Measurements from ENCODE around the gene COQ9.
"Not testable (repeated sequence)": the region's sequence is repeated elsewhere in the genome, so short reads cannot be mapped to it uniquely, and the experiment has no call there.

The COQ9 gene

GRCh38 chr16:57427307-57427706 is 20.0 kb upstream of the COQ9 start:
- DNase-seq = no peak

DNA sequence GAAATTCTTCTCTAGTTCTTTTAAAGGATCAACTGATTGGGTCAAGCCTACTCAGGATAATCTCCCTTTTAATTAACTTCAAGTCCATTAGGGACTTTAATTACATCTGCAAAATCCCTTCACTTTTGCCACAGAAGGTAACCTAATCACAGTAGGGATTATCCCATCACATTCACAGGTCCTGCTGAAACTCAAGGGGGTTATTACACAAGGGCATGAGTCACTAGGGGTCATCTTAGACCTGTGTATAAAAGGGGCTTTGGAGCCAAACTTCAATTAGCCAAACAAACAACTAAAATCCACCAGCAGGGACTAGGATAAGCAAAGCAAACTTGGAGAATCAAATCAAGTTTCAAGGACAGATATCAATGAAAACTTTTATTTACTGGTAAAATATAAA is 19.5 kb upstream of the COQ9 start:
- DNase-seq = no peak

- no peak for DNase-seq
These were observed 16.3 kb upstream of the COQ9 start for GRCh38 chr16:57430955-57431354.

DNA sequence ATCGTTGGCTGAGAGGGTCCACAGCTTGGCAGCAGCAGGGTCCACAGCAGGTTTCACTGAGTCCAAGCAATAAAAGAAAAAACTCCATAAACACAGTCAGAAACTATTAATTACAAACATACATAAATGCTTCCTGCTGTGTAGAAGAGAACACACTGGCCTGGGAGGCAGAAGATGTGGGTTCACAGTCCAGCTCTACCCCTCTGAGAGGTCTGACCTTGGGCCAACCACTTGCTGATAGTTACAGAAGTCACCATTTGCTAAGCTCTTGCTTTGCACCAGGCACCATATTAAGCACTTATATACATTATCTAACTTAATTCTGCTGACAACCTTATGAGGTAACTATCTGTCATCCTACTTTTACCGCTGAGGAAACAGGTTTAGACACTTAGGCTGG is 14.8 kb upstream of the COQ9 start:
- DNase-seq = no peak

DNA sequence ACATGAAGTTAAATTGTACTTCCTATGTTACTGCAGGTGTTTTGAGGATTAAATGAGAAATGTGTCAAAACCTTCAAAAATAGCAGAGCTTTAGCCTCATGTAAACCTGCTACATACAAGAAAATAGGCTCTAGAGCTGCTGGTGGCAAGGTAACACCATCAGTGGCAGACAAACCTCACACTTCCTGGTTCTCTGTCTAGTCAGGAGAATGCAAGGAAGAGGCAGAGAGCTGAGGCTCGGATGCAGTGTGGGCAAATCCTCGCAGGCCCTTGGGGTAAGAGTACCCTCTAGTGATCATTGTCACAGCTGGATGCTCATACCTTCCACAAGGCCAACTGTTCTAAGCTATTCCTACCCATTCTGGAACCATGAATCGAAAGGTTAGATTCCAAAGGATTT is 14.3 kb upstream of the COQ9 start:
- DNase-seq = no peak

DNA sequence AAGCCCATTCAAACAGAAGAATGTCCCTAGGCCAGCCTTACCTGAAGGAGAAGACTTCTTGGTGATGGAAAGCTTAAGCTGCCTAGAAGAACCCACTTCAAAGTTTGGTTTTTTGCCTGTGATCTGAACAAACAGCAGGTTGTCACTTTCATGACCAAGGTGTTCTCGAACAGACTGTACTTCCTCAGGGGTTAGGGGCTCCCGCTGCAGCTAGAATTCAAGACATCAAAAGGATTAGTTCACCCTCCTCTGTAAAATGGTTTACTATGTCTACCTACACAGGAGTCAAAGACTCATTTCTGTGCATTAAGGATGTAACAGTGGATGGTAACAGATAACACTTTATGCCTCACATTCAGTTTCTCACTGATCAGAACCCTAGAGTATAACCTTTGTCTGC is 13.3 kb upstream of the COQ9 start:
- DNase-seq = no peak

DNA sequence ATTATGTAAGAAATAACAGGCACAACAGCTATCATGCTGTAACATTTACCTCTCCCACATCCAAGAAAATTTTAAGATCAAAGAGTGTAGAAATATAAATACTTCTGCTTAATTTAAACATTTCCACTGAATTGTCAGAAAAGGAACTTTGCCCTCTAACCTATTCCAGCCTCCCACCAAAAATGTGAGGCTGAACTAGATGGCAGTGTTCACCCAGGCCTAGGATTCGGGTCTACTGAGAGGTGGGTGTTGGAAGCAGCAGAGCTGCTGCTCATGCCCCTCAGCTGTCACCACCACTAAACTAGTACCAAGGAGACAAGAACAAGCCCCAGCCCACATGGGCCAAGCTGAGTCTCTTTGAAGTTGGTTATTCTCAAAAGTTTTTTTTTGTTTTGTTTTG is 11.4 kb upstream of the COQ9 start:
- DNase-seq = no peak

- DNase-seq = not testable (repeated sequence)
These were observed 7.3 kb upstream of the COQ9 start for GRCh38 chr16:57439947-57440346.

DNA sequence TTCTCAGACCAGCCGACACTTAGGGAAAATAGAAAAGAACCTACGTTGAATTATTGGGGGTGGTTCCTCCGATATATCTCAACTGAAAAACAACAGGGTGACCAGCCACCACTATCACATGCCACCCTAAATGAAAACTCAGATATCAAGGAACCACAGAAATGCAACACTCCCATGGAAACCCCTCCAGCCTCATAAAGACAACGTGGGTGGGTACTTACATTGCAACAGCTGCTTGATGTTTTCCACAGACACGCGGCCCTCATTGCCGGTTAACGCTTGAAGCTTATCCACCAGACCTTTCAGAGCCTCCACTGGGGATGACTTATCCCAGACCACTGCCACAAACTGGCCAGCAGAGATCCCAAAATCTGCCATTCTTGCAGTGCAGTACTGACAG is 6.7 kb upstream of the COQ9 start:
- DNase-seq = not testable (repeated sequence)

GRCh38 chr16:57444711-57445110 is 2.6 kb upstream of the COQ9 start:
- DNase-seq = no peak

DNA sequence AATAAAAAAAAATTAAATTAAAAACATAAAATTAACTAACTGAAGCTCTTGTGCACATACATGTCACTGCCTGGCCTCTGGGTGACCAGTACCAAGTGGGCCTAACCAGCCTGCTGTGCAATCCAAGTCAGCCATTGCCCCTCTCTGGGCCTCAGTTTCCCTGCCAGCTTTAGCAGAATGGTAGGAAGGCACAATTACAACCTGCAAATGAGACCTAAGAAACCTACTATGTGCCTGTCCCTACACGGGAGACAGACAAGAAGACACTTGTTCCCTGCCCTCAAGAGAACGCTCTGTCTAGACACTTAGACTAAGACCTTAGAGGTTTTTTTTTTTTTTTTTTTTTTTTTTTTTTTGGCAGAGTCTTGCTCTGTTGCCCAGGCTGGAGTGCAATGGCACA is 1.8 kb upstream of the COQ9 start:
- no peak for DNase-seq

DNA sequence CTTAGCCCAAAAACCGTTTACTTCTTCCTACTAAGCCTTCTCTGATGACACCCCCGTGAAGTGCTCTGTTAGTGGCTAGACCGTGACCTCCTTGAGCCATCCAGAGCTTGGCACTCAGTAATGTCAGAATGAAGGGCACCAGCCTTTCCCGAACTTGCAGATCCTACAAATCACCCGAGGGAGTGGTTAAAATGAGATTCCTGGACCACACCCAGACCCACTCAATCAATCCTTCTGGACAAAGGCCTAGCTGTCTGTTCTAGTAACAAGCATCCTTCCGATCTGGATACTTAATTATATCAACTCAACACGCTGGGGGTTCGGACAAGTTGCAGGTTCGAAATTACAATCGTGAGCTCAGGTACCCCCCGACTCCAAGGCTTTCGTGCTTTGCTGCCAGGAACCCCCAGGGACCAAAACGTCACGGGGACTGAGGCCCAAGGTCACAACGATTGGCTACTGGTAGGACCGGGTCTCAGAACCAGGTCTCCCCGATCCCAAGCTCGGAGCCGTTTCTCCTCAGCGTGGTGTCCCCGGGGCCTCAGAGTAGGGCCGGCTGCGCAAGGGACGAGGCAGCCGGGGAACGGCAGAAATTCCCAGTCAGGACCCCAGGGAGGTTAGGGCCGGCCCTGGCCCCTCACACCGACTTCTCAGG is 621 bp upstream of the COQ9 start:
- peak; percentile 14 to 21 for DNase-seq

- no peak for DNase-seq
These were observed 4.7 kb downstream of the COQ9 start for GRCh38 chr16:57452021-57452420.

- DNase-seq = peak; percentile 88 to 93
These were observed 15.1 kb downstream of the COQ9 start, which contains the start of gene POLR2C for GRCh38 chr16:57462209-57462977. POLR2C (plus strand) TSS chr16:57462679; CDS start chr16:57462725, 46 bp downstream.

DNA sequence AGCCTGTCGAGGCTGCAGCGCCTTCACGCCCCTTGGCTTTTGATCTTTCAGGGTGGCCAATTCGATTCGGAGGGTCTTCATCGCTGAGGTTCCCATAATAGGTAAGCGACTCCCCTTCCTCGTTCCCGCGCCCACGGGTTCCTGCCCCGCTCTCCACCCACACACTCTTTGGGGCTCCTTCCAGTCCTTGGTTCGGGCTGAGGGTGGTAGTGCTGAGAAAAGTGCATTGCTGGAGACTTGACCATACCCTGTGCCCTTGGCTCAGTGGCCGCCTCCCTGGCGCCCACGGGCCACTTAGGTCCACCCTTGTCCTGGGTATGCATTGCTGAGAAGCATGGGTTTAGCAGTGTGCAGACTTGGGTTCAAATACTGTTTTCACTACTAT is 15.7 kb downstream of the COQ9 start:
- no peak for DNase-seq

GRCh38 chr16:57464523-57464922 is 17.2 kb downstream of the COQ9 start:
- DNase-seq = no peak

- DNase-seq = no peak
These were observed 21.1 kb downstream of the COQ9 start for GRCh38 chr16:57468346-57468745.

- no peak for DNase-seq
These were observed 21.8 kb downstream of the COQ9 start for GRCh38 chr16:57469046-57469445.

DNA sequence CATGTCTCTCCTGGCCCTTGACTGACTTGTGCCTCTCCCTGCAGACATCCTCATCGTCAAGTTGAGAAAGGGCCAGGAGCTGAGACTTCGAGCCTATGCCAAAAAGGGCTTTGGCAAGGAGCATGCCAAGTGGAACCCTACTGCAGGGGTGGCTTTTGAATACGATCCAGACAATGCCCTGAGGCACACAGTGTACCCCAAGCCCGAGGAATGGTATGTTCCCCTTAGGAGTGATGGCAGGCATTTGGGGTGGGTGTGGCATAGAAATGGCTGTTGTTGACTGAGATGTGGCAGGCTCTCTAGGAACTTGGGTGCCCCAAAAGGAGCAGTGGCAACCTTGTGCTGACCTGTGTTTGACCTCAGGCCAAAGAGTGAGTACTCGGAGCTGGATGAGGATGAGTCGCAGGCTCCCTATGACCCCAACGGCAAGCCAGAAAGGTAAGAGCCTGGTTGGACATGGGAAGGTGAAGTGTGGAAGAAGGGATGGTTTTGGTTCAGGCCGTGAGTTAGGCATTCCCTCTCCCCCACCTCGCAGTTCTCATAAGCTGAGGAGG is 22.7 kb downstream of the COQ9 start:
- DNase-seq = no peak

DNA sequence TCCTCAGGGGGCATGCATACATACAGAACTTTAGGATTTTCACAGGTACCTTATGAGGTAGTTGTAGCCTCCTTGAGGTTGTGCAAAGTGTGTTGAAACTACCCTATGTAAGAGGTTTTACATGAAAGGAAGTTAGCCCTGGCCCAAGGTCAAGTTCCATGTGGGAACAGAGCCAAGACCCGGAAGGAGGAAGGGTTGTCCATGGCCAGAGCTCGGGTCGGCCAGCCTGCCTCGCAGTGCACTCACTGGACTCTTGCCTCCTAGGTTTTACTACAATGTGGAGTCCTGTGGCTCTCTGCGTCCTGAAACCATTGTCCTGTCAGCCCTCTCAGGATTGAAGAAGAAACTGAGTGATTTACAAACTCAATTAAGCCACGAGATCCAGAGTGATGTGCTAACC is 23.4 kb downstream of the COQ9 start:
- DNase-seq = no peak

GRCh38 chr16:57471209-57471608 is 23.9 kb downstream of the COQ9 start:
- no peak for DNase-seq

- DNase-seq = no peak
These were observed 24.8 kb downstream of the COQ9 start for GRCh38 chr16:57471852-57472664.

GRCh38 chr16:57472665-57473060 is 25.4 kb downstream of the COQ9 start:
- no peak for DNase-seq
